Left ventricle myocardium inferior (tissue), 1 donor: ENCODE data around the gene HAUS1. TPM values are rescaled to one million over a fixed set of nuclear protein-coding genes. Genes with fewer than 3 reads are reported as not detected.
"Not testable (repeated sequence)": the region's sequence is repeated elsewhere in the genome, so short reads cannot be mapped to it uniquely, and the experiment has no call there.

ENCODE experiments used
- DNase-seq: peaks from one replicate; pipeline ENCODE4 v3.0.0-alpha.2; 2020
- H3K27ac ChIP-seq: fragments of 200-600 bp; replicated peaks from 2 replicates; pipeline ENCODE4 v1.8.0; 2021
- H3K27me3 ChIP-seq: fragments of 200-600 bp; 2 replicates; pipeline ENCODE4 v1.8.0; 2021; ENCODE audit warnings: low read depth
- H3K36me3 ChIP-seq: fragments of 200-600 bp; 2 replicates; pipeline ENCODE4 v1.8.0; 2021
- H3K4me1 ChIP-seq: fragments of 200-600 bp; 2 replicates; pipeline ENCODE4 v1.8.0; 2021
- H3K4me3 ChIP-seq: fragments of 200-600 bp; 2 replicates; pipeline ENCODE4 v1.8.0; 2021; ENCODE audit warnings: mild to moderate bottlenecking, moderate library complexity
- H3K9me3 ChIP-seq: fragments of 200-600 bp; replicated peaks from 2 replicates; pipeline ENCODE4 v1.8.0; 2021
- CTCF ChIP-seq: fragments of 200-600 bp; IDR thresholded peaks from 2 replicates; pipeline ENCODE4 v1.8.0; 2021; ENCODE audit warnings: antibody characterized with exemption, mild to moderate bottlenecking, borderline replicate concordance
- intact Hi-C: fragments of 100-400 bp; cut with micrococcal nuclease; formaldehyde crosslinking; loops from one replicate; pipeline ENCODE4 v1.11.0; 2022
- total RNA-seq: library from RNA; stranded (reverse); fragmentation: NEBNext Ultra II Directional; extraction: Animal tissue kit (Norgen Biotek cat#: 25700); gene quantifications from one replicate; pipeline ENCODE4 v1.2.1, GENCODE V29; 2021
- donor health status: DM: no; HTN: yes; CAD: no; lungs with severe emphysema.

HAUS1 gene
- total RNA-seq, 1 donor from 2014 or later, result 6.4 TPM

GRCh38 chr18:46099463-46099862 is 4.7 kb upstream of the HAUS1 start:
- no peak for DNase-seq
- Histone ChIP-seq H3K4me1 (peaks cover 54% of the 10 kb centered on the region), H3K27me3 (no peaks in the 10 kb centered on the region), H3K9me3 (no peaks in the 10 kb centered on the region), H3K36me3 (peaks cover 14% of the 10 kb centered on the region), H3K27ac (no peak overlapping the region), H3K4me3 (no peak overlapping the region)
- intact Hi-C loops, result no loop called here
- no peak for TF ChIP-seq CTCF

- H3K9me3 ChIP-seq, result no peaks in the 10 kb centered on the region
- H3K36me3 ChIP-seq, result peaks cover 32% of the 10 kb centered on the region
- no peak overlapping the region for H3K27ac ChIP-seq
- H3K4me1 ChIP-seq, result peaks cover 10% of the 10 kb centered on the region
- no peak for TF ChIP-seq CTCF
- DNase-seq, result no peak
- no peaks in the 10 kb centered on the region for H3K27me3 ChIP-seq
- intact Hi-C loops, result no loop called here
- H3K4me3 ChIP-seq, result no peak overlapping the region
These were observed 5.2 kb downstream of the HAUS1 start for GRCh38 chr18:46109386-46109785.

- intact Hi-C loops, result no loop called here
- Histone ChIP-seq H3K27me3 (no peaks in the 10 kb centered on the region), H3K4me1 (no peaks in the 10 kb centered on the region), H3K4me3 (no peak overlapping the region), H3K27ac (no peak overlapping the region), H3K36me3 (peaks cover 40% of the 10 kb centered on the region), H3K9me3 (no peaks in the 10 kb centered on the region)
- no peak for DNase-seq
- TF ChIP-seq CTCF, result no peak
These were observed 6.2 kb downstream of the HAUS1 start for GRCh38 chr18:46110406-46110805.

GRCh38 chr18:46113751-46114150 is 9.6 kb downstream of the HAUS1 start:
- intact Hi-C loops, result no loop called here
- Histone ChIP-seq H3K27me3 (no peaks in the 10 kb centered on the region), H3K4me3 (no peak overlapping the region), H3K4me1 (no peaks in the 10 kb centered on the region), H3K27ac (no peak overlapping the region), H3K9me3 (no peaks in the 10 kb centered on the region), H3K36me3 (peaks cover 31% of the 10 kb centered on the region)
- no peak for DNase-seq
- TF ChIP-seq CTCF, result no peak

- H3K27ac ChIP-seq, H3K4me3 ChIP-seq, H3K9me3 ChIP-seq, DNase-seq, intact Hi-C loops, H3K27me3 ChIP-seq, H3K4me1 ChIP-seq: not testable (repeated sequence)
- H3K36me3 ChIP-seq, result peaks cover 74% of the 10 kb centered on the region
These were observed 22.4 kb downstream of the HAUS1 start for GRCh38 chr18:46126625-46127024.

- intact Hi-C loops, result no loop called here
- Histone ChIP-seq H3K27ac (no peak overlapping the region), H3K4me1 (peaks cover 3% of the 10 kb centered on the region), H3K36me3 (peaks cover 42% of the 10 kb centered on the region), H3K27me3 (no peaks in the 10 kb centered on the region), H3K4me3 (no peak overlapping the region), H3K9me3 (no peaks in the 10 kb centered on the region)
- no peak for TF ChIP-seq CTCF
- no peak for DNase-seq
These were observed 25.9 kb downstream of the HAUS1 start for GRCh38 chr18:46130061-46130460.

- H3K27me3 ChIP-seq, H3K27ac ChIP-seq, H3K9me3 ChIP-seq, DNase-seq, intact Hi-C loops, H3K4me3 ChIP-seq, H3K4me1 ChIP-seq: not testable (repeated sequence)
- H3K36me3 ChIP-seq, result peaks cover 37% of the 10 kb centered on the region
These were observed 26.4 kb downstream of the HAUS1 start for GRCh38 chr18:46130549-46130948.
